ENCODE data around the gene DOK5.

Gene DOK5

GRCh38 chr20:54566031-54566688 lies 90.8 kb downstream of the DOK5 start:
- no peak for TF ChIP-seq CTCF (IDR thresholded peaks at IDR 0.05; ENCODE audit: insufficient read depth, low read depth, low read length, missing control alignments)
- no peak overlapping the region for H3K4me3 ChIP-seq (ENCODE audit: low read depth, low read length)
- DNase-seq (ENCODE audit: low read depth) = no peak

GRCh38 chr20:54570561-54570960 lies 95.2 kb downstream of the DOK5 start:
- no peak for DNase-seq (ENCODE audit: low read depth)
- no peak for TF ChIP-seq CTCF (IDR thresholded peaks at IDR 0.05; ENCODE audit: insufficient read depth, low read depth, low read length, missing control alignments)
- no peak overlapping the region for H3K4me3 ChIP-seq (ENCODE audit: low read depth, low read length)

GRCh38 chr20:54572665-54573435 lies 97.5 kb downstream of the DOK5 start:
- H3K4me3 ChIP-seq (ENCODE audit: low read depth, low read length) = no peak overlapping the region
- DNase-seq (ENCODE audit: low read depth) = no peak
- no peak for TF ChIP-seq CTCF (IDR thresholded peaks at IDR 0.05; ENCODE audit: insufficient read depth, low read depth, low read length, missing control alignments)

GRCh38 chr20:54573838-54574237 lies 98.4 kb downstream of the DOK5 start:
- DNase-seq (ENCODE audit: low read depth) = no peak
- H3K4me3 ChIP-seq (ENCODE audit: low read depth, low read length) = no peak overlapping the region
- no peak for TF ChIP-seq CTCF (IDR thresholded peaks at IDR 0.05; ENCODE audit: insufficient read depth, low read depth, low read length, missing control alignments)

- TF ChIP-seq CTCF (IDR thresholded peaks at IDR 0.05; ENCODE audit: insufficient read depth, low read depth, low read length, missing control alignments) = no peak
- DNase-seq (ENCODE audit: low read depth) = no peak
- no peak overlapping the region for H3K4me3 ChIP-seq (ENCODE audit: low read depth, low read length)
These were observed 101.1 kb downstream of the DOK5 start for GRCh38 chr20:54576518-54576917.

GRCh38 chr20:54577637-54578036 lies 102.2 kb downstream of the DOK5 start:
- TF ChIP-seq CTCF (IDR thresholded peaks at IDR 0.05; ENCODE audit: insufficient read depth, low read depth, low read length, missing control alignments) = no peak
- no peak overlapping the region for H3K4me3 ChIP-seq (ENCODE audit: low read depth, low read length)
- DNase-seq (ENCODE audit: low read depth) = no peak
